ENCODE data around the gene ZNF486. TPM values are rescaled to one million over a fixed set of nuclear protein-coding genes. Genes with fewer than 3 reads are reported as not detected.
"Not testable (repeated sequence)": the region's sequence is repeated elsewhere in the genome, so short reads cannot be mapped to it uniquely, and the experiment has no call there.

Gene ZNF486
- total and polyA plus RNA-seq, 7 experiments from 2014 or later, result 3.3 to 10.3 (median 4.8) TPM

GRCh38 chr19:20237773-20238623 lies 71.0 kb downstream of the ZNF486 start:
- intact Hi-C loops (cut with micrococcal nuclease), result loop anchor here (1.0 to 5.0 kb wide), 7 partner anchors 71 to 1599 kb away; partner anchors contain the start of genes ZNF43 (in 1 of the 2), ZNF430 (in 1 of the 2), ZNF486 (in 1 of the 2) and ZNF66 (in 1 of the 2)
- CTCF ChIA-PET, result interaction anchor here (1.3 kb wide), 1 partner anchor 240 kb away, joined by 3 read pairs; no protein-coding TSS in a partner anchor

GRCh38 chr19:20243629-20244028 lies 76.6 kb downstream of the ZNF486 start:
- H3K9me3 ChIP-seq (ENCODE audit: control insufficient read depth in 2 of 3, low read length in 3 of 3), result no peaks in the 10 kb centered on the region
- peaks cover 0 to 21% (median 0%) of the 10 kb centered on the region in 11 donors for H3K9me3 Mint-ChIP-seq

More at GRCh38 chr19:20237773-20238623, 71.0 kb downstream of the ZNF486 start:
- H3K9me3 Mint-ChIP-seq, result peaks cover 0 to 15% (median 5%) of the 10 kb centered on the region in 11 donors
- no peaks in the 10 kb centered on the region for H3K27me3 Mint-ChIP-seq
- DNase-seq (peak; percentile 70 to 90 (median 83)), ATAC-seq (peak; percentile 97)
- POLR2A ChIA-PET, result interaction anchor here (0.6 to 1.6 kb wide), 7 partner anchors 57 to 904 kb away, joined by 3 to 6 read pairs (median 3); partner anchors contain the start of genes ZNF431, ZNF486 and ZNF737
- peaks cover 0 to 19% (median 8%) of the 10 kb centered on the region in 5 donors for H3K36me3 Mint-ChIP-seq
- H3K4me3 ChIP-seq (ENCODE audit: low read length), result peak overlapping the region; percentile 71
- H3K27me3 ChIP-seq (ENCODE audit: control insufficient read depth in 2 of 2, insufficient read depth in 2 of 2, low read length in 2 of 2), result no peaks in the 10 kb centered on the region
- H3K9me3 ChIP-seq (ENCODE audit: control insufficient read depth in 2 of 3, low read length in 3 of 3), result no peaks in the 10 kb centered on the region
- peak overlapping the region; percentile 83 to 98 (median 96) for H3K4me3 Mint-ChIP-seq
- peak overlapping the region; percentile 55 to 95 (median 87) for H3K27ac Mint-ChIP-seq
- H3K36me3 ChIP-seq (ENCODE audit: control insufficient read depth in 2 of 3, insufficient read depth in 3 of 3, low read length in 3 of 3), result no peaks in the 10 kb centered on the region
- peaks cover 5 to 12% (median 10%) of the 10 kb centered on the region in 7 donors for H3K4me1 Mint-ChIP-seq
- peaks cover 0 to 4% of the 10 kb centered on the region in 2 donors for H3K4me1 ChIP-seq (ENCODE audit: control insufficient read depth in 2 of 2, insufficient read depth in 2 of 2, low read length in 2 of 2)
- peak overlapping the region; percentile 63 for H3K27ac ChIP-seq (ENCODE audit: low read depth, low read length)

GRCh38 chr19:20244356-20244755 lies 77.3 kb downstream of the ZNF486 start:
- ChIA-PET CTCF (no interaction called here), POLR2A (no interaction called here)
- Histone ChIP-seq H3K9me3 (ENCODE audit: control insufficient read depth in 2 of 3, low read length in 3 of 3) (no peaks in the 10 kb centered on the region), H3K36me3 (ENCODE audit: control insufficient read depth in 2 of 3, insufficient read depth in 3 of 3, low read length in 3 of 3) (no peaks in the 10 kb centered on the region), H3K27ac (ENCODE audit: low read depth, low read length) (no peak overlapping the region), H3K4me1 (ENCODE audit: control insufficient read depth in 2 of 2, insufficient read depth in 2 of 2, low read length in 2 of 2) (no peaks in the 10 kb centered on the region), H3K4me3 (ENCODE audit: low read length) (peak overlapping the region; percentile 34), H3K27me3 (ENCODE audit: control insufficient read depth in 2 of 2, insufficient read depth in 2 of 2, low read length in 2 of 2) (no peaks in the 10 kb centered on the region)
- no peak for DNase-seq
- H3K27me3 Mint-ChIP-seq, result no peaks in the 10 kb centered on the region
- peaks cover 0 to 2% (median 0%) of the 10 kb centered on the region in 7 donors for H3K4me1 Mint-ChIP-seq
- ATAC-seq, result peak; percentile 44
- no peaks in the 10 kb centered on the region for H3K36me3 Mint-ChIP-seq
- peaks cover 0 to 21% (median 0%) of the 10 kb centered on the region in 11 donors for H3K9me3 Mint-ChIP-seq
- H3K27ac Mint-ChIP-seq, result no peak overlapping the region
- H3K4me3 Mint-ChIP-seq, result no peak overlapping the region
- intact Hi-C loops (cut with micrococcal nuclease), result no loop called here

More at GRCh38 chr19:20243629-20244028, 76.6 kb downstream of the ZNF486 start:
- ChIA-PET POLR2A (no interaction called here), CTCF (no interaction called here)
- Mint-ChIP-seq H3K36me3 (no peaks in the 10 kb centered on the region), H3K4me3 (no peak overlapping the region), H3K4me1 (peaks cover 0 to 2% (median 0%) of the 10 kb centered on the region in 7 donors), H3K27ac (no peak overlapping the region), H3K27me3 (no peaks in the 10 kb centered on the region)
- Histone ChIP-seq H3K27me3 (ENCODE audit: control insufficient read depth in 2 of 2, insufficient read depth in 2 of 2, low read length in 2 of 2) (no peaks in the 10 kb centered on the region), H3K4me3 (ENCODE audit: low read length) (peak overlapping the region; percentile 34), H3K4me1 (ENCODE audit: control insufficient read depth in 2 of 2, insufficient read depth in 2 of 2, low read length in 2 of 2) (no peaks in the 10 kb centered on the region), H3K36me3 (ENCODE audit: control insufficient read depth in 2 of 3, insufficient read depth in 3 of 3, low read length in 3 of 3) (no peaks in the 10 kb centered on the region), H3K27ac (ENCODE audit: low read depth, low read length) (no peak overlapping the region)
- ATAC-seq (no peak), DNase-seq (no peak)
- intact Hi-C loops (cut with micrococcal nuclease), result no loop called here

GRCh38 chr19:20245309-20245708 lies 78.3 kb downstream of the ZNF486 start:
- ATAC-seq (no peak), DNase-seq (no peak)
- Mint-ChIP-seq H3K27ac (no peak overlapping the region), H3K36me3 (no peaks in the 10 kb centered on the region), H3K4me3 (no peak overlapping the region), H3K9me3 (peaks cover 0 to 16% (median 0%) of the 10 kb centered on the region in 11 donors), H3K27me3 (no peaks in the 10 kb centered on the region), H3K4me1 (peaks cover 0 to 2% (median 0%) of the 10 kb centered on the region in 7 donors)
- ChIA-PET POLR2A (no interaction called here), CTCF (no interaction called here)
- Histone ChIP-seq H3K4me1 (ENCODE audit: control insufficient read depth in 2 of 2, insufficient read depth in 2 of 2, low read length in 2 of 2) (no peaks in the 10 kb centered on the region), H3K36me3 (ENCODE audit: control insufficient read depth in 2 of 3, insufficient read depth in 3 of 3, low read length in 3 of 3) (no peaks in the 10 kb centered on the region), H3K9me3 (ENCODE audit: control insufficient read depth in 2 of 3, low read length in 3 of 3) (no peaks in the 10 kb centered on the region), H3K4me3 (ENCODE audit: low read length) (no peak overlapping the region), H3K27me3 (ENCODE audit: control insufficient read depth in 2 of 2, insufficient read depth in 2 of 2, low read length in 2 of 2) (no peaks in the 10 kb centered on the region), H3K27ac (ENCODE audit: low read depth, low read length) (no peak overlapping the region)
- intact Hi-C loops (cut with micrococcal nuclease), result no loop called here

GRCh38 chr19:20247016-20247683 lies 80.1 kb downstream of the ZNF486 start:
- H3K4me1 ChIP-seq (ENCODE audit: control insufficient read depth in 2 of 2, insufficient read depth in 2 of 2, low read length in 2 of 2), result no peaks in the 10 kb centered on the region
- peak in 3 of 9 donors; percentile 10 to 33 (median 26) for DNase-seq

GRCh38 chr19:20248258-20248657 lies 81.2 kb downstream of the ZNF486 start:
- H3K4me1 Mint-ChIP-seq; intact Hi-C loops (cut with micrococcal nuclease); H3K36me3 ChIP-seq (ENCODE audit: control insufficient read depth in 2 of 3, insufficient read depth in 3 of 3, low read length in 3 of 3); ATAC-seq; H3K9me3 ChIP-seq (ENCODE audit: control insufficient read depth in 2 of 3, low read length in 3 of 3); H3K4me1 ChIP-seq (ENCODE audit: control insufficient read depth in 2 of 2, insufficient read depth in 2 of 2, low read length in 2 of 2); CTCF ChIA-PET; H3K27ac Mint-ChIP-seq; H3K4me3 ChIP-seq (ENCODE audit: low read length); H3K27me3 ChIP-seq (ENCODE audit: control insufficient read depth in 2 of 2, insufficient read depth in 2 of 2, low read length in 2 of 2); H3K36me3 Mint-ChIP-seq; POLR2A ChIA-PET; H3K27ac ChIP-seq (ENCODE audit: low read depth, low read length); H3K4me3 Mint-ChIP-seq; DNase-seq; H3K27me3 Mint-ChIP-seq: not testable (repeated sequence)
- peaks cover 0 to 18% (median 0%) of the 10 kb centered on the region in 11 donors for H3K9me3 Mint-ChIP-seq

More at GRCh38 chr19:20247016-20247683, 80.1 kb downstream of the ZNF486 start:
- Histone ChIP-seq H3K9me3 (ENCODE audit: control insufficient read depth in 2 of 3, low read length in 3 of 3) (no peaks in the 10 kb centered on the region), H3K27ac (ENCODE audit: low read depth, low read length) (no peak overlapping the region), H3K36me3 (ENCODE audit: control insufficient read depth in 2 of 3, insufficient read depth in 3 of 3, low read length in 3 of 3) (no peaks in the 10 kb centered on the region), H3K4me3 (ENCODE audit: low read length) (no peak overlapping the region), H3K27me3 (ENCODE audit: control insufficient read depth in 2 of 2, insufficient read depth in 2 of 2, low read length in 2 of 2) (no peaks in the 10 kb centered on the region)
- no peak overlapping the region for H3K4me3 Mint-ChIP-seq
- H3K27ac Mint-ChIP-seq, result peak overlapping the region in 1 of 9 donors; percentile 24
- H3K27me3 Mint-ChIP-seq, result no peaks in the 10 kb centered on the region
- peaks cover 0 to 16% (median 0%) of the 10 kb centered on the region in 11 donors for H3K9me3 Mint-ChIP-seq
- intact Hi-C loops (cut with micrococcal nuclease), result loop anchor here in 1 of 2 donors (2.0 kb wide), 1 partner anchor 1452 kb away; no protein-coding TSS in a partner anchor
- POLR2A ChIA-PET, result interaction anchor here (0.6 kb wide), 1 partner anchor 78 kb away, joined by 3 read pairs; no protein-coding TSS in a partner anchor
- ATAC-seq, result peak; percentile 46
- peaks cover 0 to 2% (median 0%) of the 10 kb centered on the region in 7 donors for H3K4me1 Mint-ChIP-seq
- H3K36me3 Mint-ChIP-seq, result no peaks in the 10 kb centered on the region
- CTCF ChIA-PET, result no interaction called here

Measured in naive thymus-derived CD4-positive, alpha-beta T cell (primary cell).